ENCODE data around the gene MED28. TPM values are rescaled to one million over a fixed set of nuclear protein-coding genes. Genes with fewer than 3 reads are reported as not detected.
"Not testable (repeated sequence)": the region's sequence is repeated elsewhere in the genome, so short reads cannot be mapped to it uniquely, and the experiment has no call there.

The MED28 gene
- total RNA-seq, 2 experiments from 2014 or later: 48.6 to 49.9 TPM

DNA sequence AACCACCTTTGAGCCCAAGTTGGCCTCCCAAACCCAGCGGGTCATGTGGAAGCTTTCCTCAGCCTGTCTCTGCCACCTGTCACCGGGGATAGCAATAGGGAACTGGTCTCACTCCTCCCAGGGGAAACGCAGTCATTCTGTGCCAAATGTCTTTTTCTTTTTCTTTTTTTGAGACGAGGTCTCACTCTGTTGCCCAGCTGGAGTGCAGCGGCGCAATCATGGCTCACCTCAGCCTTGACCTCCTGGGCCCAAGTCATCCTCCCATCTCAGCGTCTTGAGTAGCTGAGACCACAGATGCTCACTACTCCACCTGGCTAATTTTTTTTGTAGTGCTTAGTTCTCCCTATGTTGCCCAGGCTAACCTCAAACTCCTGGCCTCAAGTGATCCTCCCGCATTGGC is 40.3 kb downstream of the MED28 start:
- Mint-ChIP-seq H3K4me3 (no peak overlapping the region), H3K9me3 (no peaks in the 10 kb centered on the region), H3K27ac (no peak overlapping the region), H3K27me3 (peaks cover 7% of the 10 kb centered on the region), H3K4me1 (no peaks in the 10 kb centered on the region), H3K36me3 (ENCODE audit: low read depth) (no peaks in the 10 kb centered on the region)
- CTCF ChIA-PET: no interaction called here
- no peak for DNase-seq
- POLR2A ChIA-PET: no interaction called here

DNA sequence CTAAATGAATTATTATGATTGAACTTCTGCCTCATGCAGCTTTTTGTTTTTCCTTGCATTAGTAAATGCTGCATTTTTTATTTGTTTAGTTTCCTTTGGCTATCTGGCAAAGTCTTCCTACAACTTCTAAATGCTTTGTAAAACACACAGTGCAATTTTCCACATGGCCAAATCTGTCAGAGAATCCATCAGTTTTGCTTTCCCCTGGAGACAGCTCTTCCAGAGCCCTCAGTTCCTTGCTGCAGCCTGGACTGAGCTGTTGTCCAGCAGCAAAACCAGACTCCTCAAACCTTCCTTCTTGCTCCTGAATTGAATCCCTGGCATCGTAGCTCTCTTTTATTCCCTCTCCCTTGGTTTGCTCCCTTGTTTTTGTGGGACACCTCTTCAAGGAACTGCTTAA is 42.6 kb downstream of the MED28 start:
- Mint-ChIP-seq H3K27me3 (peaks cover 5% of the 10 kb centered on the region), H3K36me3 (ENCODE audit: low read depth) (no peaks in the 10 kb centered on the region), H3K9me3 (no peaks in the 10 kb centered on the region), H3K27ac (no peak overlapping the region), H3K4me1 (no peaks in the 10 kb centered on the region), H3K4me3 (no peak overlapping the region)
- CTCF ChIA-PET: no interaction called here
- DNase-seq: no peak
- POLR2A ChIA-PET: no interaction called here

DNA sequence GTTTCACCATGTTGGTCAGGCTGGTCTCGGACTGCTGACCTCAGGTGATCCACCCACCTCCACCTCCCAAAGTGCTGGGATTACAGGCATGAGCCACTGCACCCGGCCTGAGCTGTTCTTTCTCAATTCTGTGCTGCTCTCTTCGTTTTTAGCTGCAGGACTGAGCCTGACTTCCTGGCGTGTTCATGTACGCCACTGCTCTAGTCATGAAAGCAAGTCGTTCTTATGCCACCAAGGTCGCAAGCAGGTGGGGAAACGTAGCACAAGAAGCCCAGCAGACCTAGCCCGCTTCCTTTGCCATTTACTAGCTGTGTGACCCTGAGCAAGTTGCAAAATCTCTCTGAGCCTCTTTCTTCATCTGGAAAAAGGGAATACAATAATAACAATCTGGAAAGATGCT is 43.4 kb downstream of the MED28 start:
- no peak for DNase-seq
- no peak overlapping the region for H3K27ac Mint-ChIP-seq
- H3K4me1 Mint-ChIP-seq: no peaks in the 10 kb centered on the region
- no peaks in the 10 kb centered on the region for H3K36me3 Mint-ChIP-seq (ENCODE audit: low read depth)
- CTCF ChIA-PET: no interaction called here
- H3K9me3 Mint-ChIP-seq: no peaks in the 10 kb centered on the region
- no peak overlapping the region for H3K4me3 Mint-ChIP-seq
- POLR2A ChIA-PET: no interaction called here
- H3K27me3 Mint-ChIP-seq: peaks cover 5% of the 10 kb centered on the region

DNA sequence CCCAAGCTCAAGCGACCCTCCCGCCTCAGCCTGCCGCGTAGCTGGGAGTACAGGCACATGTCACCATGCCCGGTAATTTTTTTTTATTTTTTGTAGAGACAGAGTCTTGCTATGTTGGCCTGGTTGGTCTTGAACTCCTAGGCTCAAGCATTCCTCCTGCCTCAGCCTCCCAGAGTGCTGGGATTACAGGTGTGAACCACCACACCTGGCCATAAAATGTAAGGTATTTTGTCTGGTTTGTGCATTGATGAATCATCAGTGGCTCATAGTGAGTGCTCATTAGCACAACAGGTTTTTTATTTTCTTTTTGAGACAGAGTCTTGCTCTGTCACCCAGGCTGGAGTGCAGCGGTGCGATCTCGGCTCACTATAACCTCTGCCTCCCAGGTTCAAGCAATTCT is 44.8 kb downstream of the MED28 start:
- H3K27ac Mint-ChIP-seq; H3K9me3 Mint-ChIP-seq; CTCF ChIA-PET; POLR2A ChIA-PET; H3K4me3 Mint-ChIP-seq; H3K36me3 Mint-ChIP-seq (ENCODE audit: low read depth); H3K4me1 Mint-ChIP-seq; H3K27me3 Mint-ChIP-seq; DNase-seq: not testable (repeated sequence)

DNA sequence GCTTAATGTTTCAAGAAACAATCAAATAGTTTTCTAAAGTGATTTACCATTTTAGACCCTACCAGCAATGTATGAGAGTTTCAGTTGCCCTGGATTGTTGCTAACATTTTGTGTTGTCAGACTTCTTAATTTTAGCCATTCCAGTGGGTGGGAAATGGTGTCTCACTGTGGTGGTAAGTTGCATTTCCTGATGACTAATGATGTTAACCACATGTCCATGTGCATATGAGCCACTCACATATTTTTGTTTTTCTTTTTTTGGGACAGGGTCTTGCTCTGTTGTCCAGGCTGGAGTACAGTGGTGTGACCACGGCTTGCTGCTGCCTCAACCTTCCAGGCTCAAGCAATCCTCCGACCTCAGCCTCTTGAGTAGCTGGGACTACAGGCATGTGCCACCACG is 48.3 kb downstream of the MED28 start:
- CTCF ChIA-PET: no interaction called here
- H3K4me1 Mint-ChIP-seq: peaks cover 4% of the 10 kb centered on the region

DNA sequence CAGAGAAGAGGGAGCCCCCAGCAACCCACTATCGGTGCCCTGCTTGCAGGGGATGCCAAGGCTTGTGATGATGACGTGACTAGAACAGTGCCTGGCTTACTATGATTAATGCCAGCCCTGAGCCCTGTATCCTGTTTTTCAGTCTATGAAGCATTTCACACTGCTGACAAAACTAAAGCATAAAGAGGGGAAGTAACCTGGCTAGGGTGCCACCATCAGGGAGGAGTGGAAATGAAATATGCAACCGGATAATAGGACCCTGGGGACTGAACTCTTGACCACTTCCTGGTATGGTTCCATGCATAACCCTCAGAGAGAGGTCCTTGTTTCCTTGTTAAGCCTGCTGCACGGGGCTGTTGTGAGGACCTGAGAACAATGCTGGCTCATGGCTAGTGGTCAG is 50.3 kb downstream of the MED28 start:
- POLR2A ChIA-PET: no interaction called here
- Mint-ChIP-seq H3K4me3 (no peak overlapping the region), H3K27ac (no peak overlapping the region), H3K9me3 (no peaks in the 10 kb centered on the region), H3K36me3 (ENCODE audit: low read depth) (no peaks in the 10 kb centered on the region), H3K4me1 (peaks cover 4% of the 10 kb centered on the region), H3K27me3 (peaks cover 4% of the 10 kb centered on the region)
- CTCF ChIA-PET: no interaction called here
- no peak for DNase-seq

More for the DNA sequence above, 48.3 kb downstream of the MED28 start:
- no peak for DNase-seq
- H3K27me3 Mint-ChIP-seq: peaks cover 7% of the 10 kb centered on the region
- no peaks in the 10 kb centered on the region for H3K9me3 Mint-ChIP-seq
- H3K36me3 Mint-ChIP-seq (ENCODE audit: low read depth): no peaks in the 10 kb centered on the region
- H3K4me3 Mint-ChIP-seq: no peak overlapping the region
- no peak overlapping the region for H3K27ac Mint-ChIP-seq
- POLR2A ChIA-PET: no interaction called here

DNA sequence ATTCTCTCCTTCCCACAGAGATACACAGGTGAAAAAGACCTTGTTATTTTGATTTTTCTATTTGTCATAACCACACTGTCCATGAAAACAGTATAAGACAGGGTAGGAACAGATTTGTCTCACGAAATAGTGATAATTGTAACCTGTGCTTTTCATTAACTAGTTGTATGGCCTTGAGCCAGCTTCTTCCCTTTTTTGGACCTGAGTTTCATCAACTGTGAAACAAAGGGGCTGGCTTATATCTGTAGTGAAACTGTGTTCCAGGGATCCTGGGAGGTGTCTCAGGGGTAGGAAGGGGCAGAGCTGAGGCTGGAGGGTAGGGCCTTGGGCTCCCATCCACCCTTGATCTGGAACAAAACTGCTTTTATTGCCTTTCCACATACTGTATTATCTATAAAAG is 50.9 kb downstream of the MED28 start:
- no peak overlapping the region for H3K4me3 Mint-ChIP-seq
- DNase-seq: no peak

DNA sequence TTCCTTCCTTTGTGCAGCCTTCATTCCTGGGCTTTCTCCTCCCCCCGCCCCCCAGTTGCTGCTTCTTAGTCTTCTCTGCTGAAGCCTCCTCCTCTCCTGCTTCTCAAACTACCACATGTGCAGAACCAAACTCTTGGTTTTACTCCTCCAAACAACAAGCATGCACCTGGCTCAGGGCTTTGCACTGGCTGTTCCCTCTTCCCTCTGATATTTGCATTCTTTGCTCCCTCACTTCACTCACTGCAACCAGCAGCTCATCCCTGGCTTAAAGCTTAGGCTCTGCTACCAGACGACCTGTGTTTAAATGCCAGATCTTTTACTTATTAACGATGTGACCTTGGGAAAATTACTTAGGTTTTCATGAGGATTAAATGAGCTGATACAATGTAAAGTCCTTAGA is 51.4 kb downstream of the MED28 start:
- Mint-ChIP-seq H3K4me3 (no peak overlapping the region), H3K27me3 (peaks cover 8% of the 10 kb centered on the region), H3K36me3 (ENCODE audit: low read depth) (no peaks in the 10 kb centered on the region), H3K9me3 (no peaks in the 10 kb centered on the region), H3K4me1 (peaks cover 4% of the 10 kb centered on the region), H3K27ac (no peak overlapping the region)
- DNase-seq: no peak
- CTCF ChIA-PET: no interaction called here
- POLR2A ChIA-PET: no interaction called here

More for the DNA sequence above, 50.9 kb downstream of the MED28 start:
- Mint-ChIP-seq H3K4me1 (peaks cover 4% of the 10 kb centered on the region), H3K27me3 (peaks cover 7% of the 10 kb centered on the region), H3K27ac (no peak overlapping the region), H3K9me3 (no peaks in the 10 kb centered on the region), H3K36me3 (ENCODE audit: low read depth) (no peaks in the 10 kb centered on the region)
- ChIA-PET CTCF (no interaction called here), POLR2A (no interaction called here)

DNA sequence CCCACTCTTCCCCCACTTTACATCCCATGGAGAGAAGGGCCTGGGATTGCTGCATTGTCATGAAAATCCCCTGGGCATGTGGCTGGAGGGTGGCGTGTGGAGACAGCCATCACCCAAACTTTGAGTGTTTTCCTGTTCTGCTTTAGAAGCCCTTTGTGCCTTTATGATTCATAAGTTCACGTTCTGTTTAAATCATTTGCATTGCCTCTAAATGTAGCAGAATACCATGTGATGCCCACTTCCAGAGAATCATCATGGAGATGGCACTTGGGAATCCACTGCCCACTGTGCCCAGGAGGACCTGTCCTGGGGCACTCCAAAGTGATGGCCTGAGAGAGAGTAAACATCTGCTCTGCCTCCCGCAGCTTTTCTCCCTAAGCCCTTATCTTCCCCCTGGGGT is 52.8 kb downstream of the MED28 start:
- CTCF ChIA-PET: no interaction called here
- Mint-ChIP-seq H3K4me1 (peaks cover 4% of the 10 kb centered on the region), H3K36me3 (ENCODE audit: low read depth) (no peaks in the 10 kb centered on the region)

DNA sequence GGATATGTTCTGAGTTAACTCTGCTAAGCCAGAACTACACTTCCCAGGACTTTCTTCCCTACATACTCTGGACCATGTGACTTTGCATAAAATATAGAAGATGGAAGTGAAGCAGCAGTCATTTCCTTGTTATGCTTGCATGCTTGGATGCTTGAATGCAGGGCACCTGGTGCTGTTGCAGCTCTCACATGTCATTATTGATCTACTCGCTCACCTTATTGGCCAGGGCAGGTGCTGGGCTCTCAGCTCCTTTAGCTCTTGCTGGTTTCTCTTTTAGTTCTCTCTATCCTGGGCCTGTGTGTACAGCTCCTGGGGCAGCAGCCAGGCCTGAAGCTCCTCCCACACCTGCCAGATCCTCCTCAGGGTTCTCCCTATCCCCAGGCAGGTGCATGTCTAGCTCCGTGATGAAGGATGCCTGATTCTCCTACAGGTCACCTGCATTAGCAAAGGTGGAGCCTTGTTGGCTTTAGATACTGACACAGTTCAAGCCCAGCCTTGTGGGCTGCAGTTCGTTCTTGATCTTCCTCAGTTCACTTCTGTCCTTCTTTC is 53.3 kb downstream of the MED28 start:
- CTCF ChIA-PET: no interaction called here
- Mint-ChIP-seq H3K4me3 (no peak overlapping the region), H3K4me1 (peaks cover 4% of the 10 kb centered on the region), H3K36me3 (ENCODE audit: low read depth) (no peaks in the 10 kb centered on the region), H3K9me3 (no peaks in the 10 kb centered on the region), H3K27me3 (peaks cover 16% of the 10 kb centered on the region), H3K27ac (no peak overlapping the region)
- no peak for DNase-seq
- POLR2A ChIA-PET: no interaction called here

More for the DNA sequence above, 52.8 kb downstream of the MED28 start:
- no peak overlapping the region for H3K4me3 Mint-ChIP-seq
- H3K27me3 Mint-ChIP-seq: peaks cover 15% of the 10 kb centered on the region
- POLR2A ChIA-PET: no interaction called here
- H3K27ac Mint-ChIP-seq: no peak overlapping the region
- no peaks in the 10 kb centered on the region for H3K9me3 Mint-ChIP-seq
- no peak for DNase-seq

DNA sequence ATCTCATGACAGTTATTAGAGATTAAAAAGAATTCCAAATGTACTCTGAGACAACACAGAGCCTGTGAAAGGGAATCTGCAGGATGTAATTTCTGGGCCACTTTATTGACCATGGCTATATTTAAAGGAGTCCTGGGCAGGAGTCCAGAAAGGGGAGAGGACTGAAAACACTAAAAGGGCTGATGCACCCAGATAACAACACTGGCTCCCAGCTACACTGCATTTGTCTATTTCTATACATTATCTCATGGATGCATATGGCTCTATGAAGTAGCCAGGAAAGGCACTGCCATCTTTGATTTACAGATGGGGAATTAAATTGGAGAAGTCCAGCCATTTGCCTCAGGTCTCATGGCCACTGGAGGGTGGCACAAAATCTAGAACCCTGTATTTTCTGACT is 56.0 kb downstream of the MED28 start:
- Mint-ChIP-seq H3K9me3 (no peaks in the 10 kb centered on the region), H3K4me3 (no peak overlapping the region), H3K4me1 (no peaks in the 10 kb centered on the region), H3K36me3 (ENCODE audit: low read depth) (no peaks in the 10 kb centered on the region), H3K27me3 (peaks cover 16% of the 10 kb centered on the region), H3K27ac (no peak overlapping the region)
- DNase-seq: no peak
- CTCF ChIA-PET: no interaction called here
- POLR2A ChIA-PET: no interaction called here

DNA sequence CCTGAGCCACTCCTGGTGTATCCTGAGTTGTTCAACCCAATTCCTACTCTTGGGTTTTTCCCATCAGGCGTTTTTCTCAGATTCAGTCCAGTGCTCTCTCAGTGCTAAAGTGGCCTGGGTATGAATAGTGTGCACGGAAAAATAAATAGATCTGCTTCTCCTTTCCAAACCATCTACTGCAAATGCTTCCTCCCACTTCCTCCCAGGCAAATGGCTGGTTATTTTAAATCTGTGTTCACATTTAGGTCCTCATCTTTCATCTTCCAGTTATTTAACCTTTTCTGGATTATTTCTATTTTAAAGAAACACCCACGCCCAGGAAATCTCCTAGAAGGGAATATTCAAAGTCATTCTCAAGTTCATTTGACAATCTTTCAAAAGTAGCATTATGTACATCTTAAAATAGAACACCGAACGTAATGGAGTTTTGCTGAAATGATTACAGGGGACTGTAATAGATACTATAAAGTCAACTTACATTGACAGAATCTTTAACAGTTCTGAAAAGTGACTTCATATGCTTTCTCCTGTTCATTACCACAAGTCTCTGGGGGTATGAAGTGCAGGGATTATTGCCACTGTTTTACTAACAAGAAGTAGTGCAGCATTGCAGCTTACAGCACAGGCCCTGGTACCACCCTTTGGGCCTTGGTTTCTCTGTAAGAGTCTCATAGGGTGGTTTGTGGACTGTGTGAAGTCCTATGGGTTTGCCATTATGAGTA is 66.3 kb downstream of the MED28 start:
- H3K9me3 Mint-ChIP-seq: no peaks in the 10 kb centered on the region
- no peaks in the 10 kb centered on the region for H3K36me3 Mint-ChIP-seq (ENCODE audit: low read depth)
- CTCF ChIA-PET: no interaction called here
- peaks cover 13% of the 10 kb centered on the region for H3K27me3 Mint-ChIP-seq
- H3K4me1 Mint-ChIP-seq: no peaks in the 10 kb centered on the region
- H3K4me3 Mint-ChIP-seq: no peak overlapping the region
- no peak for DNase-seq
- POLR2A ChIA-PET: no interaction called here
- no peak overlapping the region for H3K27ac Mint-ChIP-seq

DNA sequence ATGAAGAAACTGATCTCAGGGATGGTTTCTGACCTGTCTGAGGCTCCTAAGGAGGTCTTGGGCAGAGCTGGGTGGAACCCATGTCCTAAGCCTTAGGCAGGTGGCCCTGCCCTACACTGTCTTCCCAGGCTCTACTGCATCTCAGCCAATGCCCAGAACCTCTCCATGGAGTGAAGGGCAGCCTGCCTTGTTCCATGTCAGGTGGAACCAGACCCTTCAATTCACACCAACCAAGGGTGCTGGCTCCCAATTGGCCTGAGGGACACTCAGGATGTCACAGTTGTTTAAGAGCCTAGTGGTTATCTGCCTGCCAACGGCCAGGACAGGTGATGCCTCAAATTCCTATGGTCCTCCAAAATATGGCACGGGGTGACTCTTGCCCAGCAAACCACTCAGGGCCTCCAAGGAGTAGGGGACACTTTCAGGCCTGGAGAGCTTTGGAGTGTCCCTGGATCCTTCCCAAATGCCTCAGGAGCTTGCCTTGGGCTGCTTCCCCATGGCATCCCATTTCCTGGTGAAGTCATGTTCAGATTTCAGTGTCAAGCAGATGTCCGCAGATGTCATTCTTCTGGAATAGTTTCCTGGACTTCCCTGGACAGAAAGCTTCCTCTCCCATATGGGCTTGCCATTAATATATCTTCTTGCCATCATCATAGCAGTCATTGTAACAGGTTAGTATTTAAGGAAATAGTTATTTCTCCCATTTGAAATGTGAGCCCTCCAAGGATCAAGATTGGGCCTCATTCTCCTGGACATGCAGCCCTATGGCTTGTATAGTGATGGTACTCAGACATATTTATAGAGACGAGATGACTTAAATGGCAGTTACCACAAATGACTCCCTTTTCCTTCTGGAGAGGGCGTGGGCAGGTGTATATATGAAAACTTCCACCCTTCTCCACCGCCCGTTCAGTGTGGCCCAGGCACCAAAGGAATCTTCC is 67.1 kb downstream of the MED28 start:
- H3K27me3 Mint-ChIP-seq: peaks cover 11% of the 10 kb centered on the region
- no peaks in the 10 kb centered on the region for H3K9me3 Mint-ChIP-seq
- no peaks in the 10 kb centered on the region for H3K4me1 Mint-ChIP-seq
- no peaks in the 10 kb centered on the region for H3K36me3 Mint-ChIP-seq (ENCODE audit: low read depth)
- CTCF ChIA-PET: no interaction called here
- POLR2A ChIA-PET: no interaction called here
- no peak overlapping the region for H3K27ac Mint-ChIP-seq
- H3K4me3 Mint-ChIP-seq: no peak overlapping the region
- DNase-seq: no peak

DNA sequence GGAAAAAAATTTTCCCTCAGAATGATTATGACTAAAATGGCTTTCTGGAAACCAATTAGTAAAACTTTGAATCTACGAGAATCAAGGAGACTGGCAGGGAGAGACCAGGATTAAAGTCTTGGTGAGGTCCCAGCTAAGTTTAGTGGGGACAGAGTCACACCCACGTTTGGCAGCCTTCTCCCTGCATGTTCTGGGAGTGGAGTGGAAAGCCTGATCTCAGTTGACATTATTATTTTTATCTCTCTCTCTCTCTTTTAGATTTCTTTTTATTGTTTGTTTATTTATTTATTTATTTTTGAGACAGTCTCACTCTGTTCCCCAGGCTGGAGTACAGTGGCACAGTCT is 67.8 kb downstream of the MED28 start:
- ChIA-PET POLR2A (no interaction called here), CTCF (no interaction called here)
- H3K9me3 Mint-ChIP-seq: no peaks in the 10 kb centered on the region
- no peak overlapping the region for H3K27ac Mint-ChIP-seq
- H3K36me3 Mint-ChIP-seq (ENCODE audit: low read depth): no peaks in the 10 kb centered on the region
- no peaks in the 10 kb centered on the region for H3K4me1 Mint-ChIP-seq
- H3K27me3 Mint-ChIP-seq: peaks cover 11% of the 10 kb centered on the region
- H3K4me3 Mint-ChIP-seq: no peak overlapping the region
- no peak for DNase-seq

Data from activated CD4-positive, alpha-beta memory T cell treated with anti-CD3 and anti-CD28 coated beads, Interleukin-2, amount 10 ng/mL, durations not matched to agents 7 days and 5 days (primary cell).